Activated CD4-positive, alpha-beta memory T cell treated with anti-CD3 and anti-CD28 coated beads for 36 hours (primary cell): ENCODE results near the gene OR51B4. TPM values are rescaled to one million over a fixed set of nuclear protein-coding genes. Genes with fewer than 3 reads are reported as not detected.

Experiments used
- CTCF ChIA-PET: fragments of 350-600 bp; sonication (Branson Sonifier 250); formaldehyde crosslinking; loops from one replicate; lab custom pipeline; 2021; ENCODE audit warnings: antibody characterized with exemption, inconsistent platforms; lab: Charles Lee
- POLR2A ChIA-PET: fragments of 350-600 bp; sonication (Branson Sonifier 250); formaldehyde crosslinking; loops from one replicate; lab custom pipeline; 2021; ENCODE audit warnings: antibody characterized with exemption; lab: Charles Lee
- DNase-seq: peaks from one replicate; pipeline ENCODE4 v3.0.0-alpha.2; 2020
- H3K27ac Mint-ChIP-seq: one replicate; pipeline ENCODE4 v1.8.0; 2021; ENCODE audit warnings: mixed read lengths
- H3K27me3 Mint-ChIP-seq: one replicate; pipeline ENCODE4 v1.8.0; 2021; ENCODE audit warnings: mixed read lengths
- H3K36me3 Mint-ChIP-seq: one replicate; pipeline ENCODE4 v1.8.0; 2021; ENCODE audit warnings: mixed read lengths
- H3K4me1 Mint-ChIP-seq: one replicate; pipeline ENCODE4 v1.8.0; 2021; ENCODE audit warnings: low read depth, mixed read lengths
- H3K4me3 Mint-ChIP-seq: one replicate; pipeline ENCODE4 v1.8.0; 2021; ENCODE audit warnings: mild to moderate bottlenecking, mixed read lengths
- H3K9me3 Mint-ChIP-seq: one replicate; pipeline ENCODE4 v1.8.0; 2021; ENCODE audit warnings: mixed read lengths
- intact Hi-C: fragments of 100-400 bp; cut with micrococcal nuclease; formaldehyde crosslinking; loops from one replicate; pipeline ENCODE4 v1.15.1; 2023
- total RNA-seq, 2 experiments: library from RNA; stranded (reverse); gene quantifications; one replicate each; pipeline ENCODE4 v1.2.3, GENCODE V29; 2021

The OR51B4 gene
- total RNA-seq, 2 experiments from 2014 or later, result not detected

- Mint-ChIP-seq H3K27ac (no peak overlapping the region), H3K27me3 (no peaks in the 10 kb centered on the region), H3K4me3 (no peak overlapping the region), H3K9me3 (no peaks in the 10 kb centered on the region), H3K36me3 (no peaks in the 10 kb centered on the region), H3K4me1 (no peaks in the 10 kb centered on the region)
- intact Hi-C loops, result no loop called here
- ChIA-PET CTCF (no interaction called here), POLR2A (no interaction called here)
- DNase-seq, result no peak
These were observed 22.2 kb downstream of the OR51B4 start for GRCh38 chr11:5279471-5280090.

GRCh38 chr11:5277807-5278382 is 23.9 kb downstream of the OR51B4 start:
- H3K9me3 Mint-ChIP-seq, result no peaks in the 10 kb centered on the region
- intact Hi-C loops, result no loop called here
- ChIA-PET POLR2A (no interaction called here), CTCF (no interaction called here)
- H3K27ac Mint-ChIP-seq, result no peak overlapping the region
- no peaks in the 10 kb centered on the region for H3K27me3 Mint-ChIP-seq
- H3K4me1 Mint-ChIP-seq, result no peaks in the 10 kb centered on the region
- no peak overlapping the region for H3K4me3 Mint-ChIP-seq
- H3K36me3 Mint-ChIP-seq, result no peaks in the 10 kb centered on the region
- DNase-seq, result no peak

GRCh38 chr11:5276697-5277096 is 25.0 kb downstream of the OR51B4 start:
- Mint-ChIP-seq H3K27me3 (no peaks in the 10 kb centered on the region), H3K9me3 (no peaks in the 10 kb centered on the region), H3K27ac (no peak overlapping the region), H3K4me3 (no peak overlapping the region), H3K4me1 (no peaks in the 10 kb centered on the region), H3K36me3 (no peaks in the 10 kb centered on the region)
- ChIA-PET CTCF (no interaction called here), POLR2A (no interaction called here)
- intact Hi-C loops, result no loop called here
- DNase-seq, result no peak

GRCh38 chr11:5275369-5276110 is 26.2 kb downstream of the OR51B4 start:
- intact Hi-C loops, result no loop called here
- ChIA-PET CTCF (no interaction called here), POLR2A (no interaction called here)
- no peaks in the 10 kb centered on the region for H3K9me3 Mint-ChIP-seq
- no peak for DNase-seq
- H3K4me3 Mint-ChIP-seq, result no peak overlapping the region
- H3K4me1 Mint-ChIP-seq, result no peaks in the 10 kb centered on the region
- H3K27me3 Mint-ChIP-seq, result no peaks in the 10 kb centered on the region
- H3K27ac Mint-ChIP-seq, result no peak overlapping the region
- H3K36me3 Mint-ChIP-seq, result no peaks in the 10 kb centered on the region

GRCh38 chr11:5274395-5274794 is 27.4 kb downstream of the OR51B4 start:
- intact Hi-C loops, result no loop called here
- H3K4me1 Mint-ChIP-seq, result no peaks in the 10 kb centered on the region
- H3K4me3 Mint-ChIP-seq, result no peak overlapping the region
- no peak overlapping the region for H3K27ac Mint-ChIP-seq
- no peak for DNase-seq
- POLR2A ChIA-PET, result no interaction called here
- CTCF ChIA-PET, result no interaction called here
- H3K9me3 Mint-ChIP-seq, result no peaks in the 10 kb centered on the region
- H3K27me3 Mint-ChIP-seq, result no peaks in the 10 kb centered on the region
- no peaks in the 10 kb centered on the region for H3K36me3 Mint-ChIP-seq

GRCh38 chr11:5272395-5273017 is 29.2 kb downstream of the OR51B4 start:
- no peak for DNase-seq
- ChIA-PET POLR2A (no interaction called here), CTCF (no interaction called here)
- no peaks in the 10 kb centered on the region for H3K4me1 Mint-ChIP-seq
- no peak overlapping the region for H3K27ac Mint-ChIP-seq
- H3K9me3 Mint-ChIP-seq, result no peaks in the 10 kb centered on the region
- H3K27me3 Mint-ChIP-seq, result no peaks in the 10 kb centered on the region
- no peaks in the 10 kb centered on the region for H3K36me3 Mint-ChIP-seq
- intact Hi-C loops, result no loop called here
- H3K4me3 Mint-ChIP-seq, result no peak overlapping the region

GRCh38 chr11:5269715-5270147 is 32.0 kb downstream of the OR51B4 start, which contains the start of gene HBE1:
HBE1 (minus strand) TSS chr11:5269945; CDS start chr11:5269890, 55 bp downstream.
- H3K36me3 Mint-ChIP-seq, result no peaks in the 10 kb centered on the region
- intact Hi-C loops, result no loop called here
- H3K9me3 Mint-ChIP-seq, result no peaks in the 10 kb centered on the region
- no peaks in the 10 kb centered on the region for H3K27me3 Mint-ChIP-seq
- no peaks in the 10 kb centered on the region for H3K4me1 Mint-ChIP-seq
- ChIA-PET CTCF (no interaction called here), POLR2A (no interaction called here)
- no peak for DNase-seq
- no peak within 1 kb of the TSS for H3K27ac Mint-ChIP-seq
- no peak within 1 kb of the TSS for H3K4me3 Mint-ChIP-seq

GRCh38 chr11:5267033-5267563 is 34.6 kb downstream of the OR51B4 start:
- intact Hi-C loops, result no loop called here
- POLR2A ChIA-PET, result no interaction called here
- Mint-ChIP-seq H3K36me3 (no peaks in the 10 kb centered on the region), H3K27me3 (no peaks in the 10 kb centered on the region), H3K9me3 (no peaks in the 10 kb centered on the region), H3K4me1 (no peaks in the 10 kb centered on the region), H3K4me3 (no peak overlapping the region), H3K27ac (no peak overlapping the region)
- CTCF ChIA-PET, result interaction anchor here (1.3 kb wide), 1 partner anchor 33 kb away, joined by 3 read pairs; no protein-coding TSS in a partner anchor
- no peak for DNase-seq

- Mint-ChIP-seq H3K4me1 (no peaks in the 10 kb centered on the region), H3K27ac (no peak overlapping the region), H3K4me3 (no peak overlapping the region), H3K36me3 (no peaks in the 10 kb centered on the region), H3K9me3 (no peaks in the 10 kb centered on the region), H3K27me3 (no peaks in the 10 kb centered on the region)
- DNase-seq, result no peak
- intact Hi-C loops, result no loop called here
- ChIA-PET POLR2A (no interaction called here), CTCF (interaction anchor here (1.3 kb wide), 1 partner anchor 34 kb away, joined by 3 read pairs; no protein-coding TSS in a partner anchor)
These were observed 35.1 kb downstream of the OR51B4 start for GRCh38 chr11:5266609-5267008.

GRCh38 chr11:5265832-5266231 is 35.9 kb downstream of the OR51B4 start:
- no peak for DNase-seq
- intact Hi-C loops, result no loop called here
- Mint-ChIP-seq H3K27ac (no peak overlapping the region), H3K9me3 (no peaks in the 10 kb centered on the region), H3K36me3 (no peaks in the 10 kb centered on the region), H3K4me3 (no peak overlapping the region), H3K27me3 (no peaks in the 10 kb centered on the region), H3K4me1 (no peaks in the 10 kb centered on the region)
- ChIA-PET CTCF (no interaction called here), POLR2A (no interaction called here)

GRCh38 chr11:5258543-5259262 is 43.0 kb downstream of the OR51B4 start:
- CTCF ChIA-PET, result no interaction called here
- Mint-ChIP-seq H3K4me1 (no peaks in the 10 kb centered on the region), H3K36me3 (no peaks in the 10 kb centered on the region), H3K4me3 (no peak overlapping the region), H3K27ac (no peak overlapping the region), H3K9me3 (peaks cover 10% of the 10 kb centered on the region), H3K27me3 (peaks cover 1% of the 10 kb centered on the region)
- intact Hi-C loops, result no loop called here
- DNase-seq, result no peak
- POLR2A ChIA-PET, result no interaction called here

- ChIA-PET POLR2A (no interaction called here), CTCF (no interaction called here)
- intact Hi-C loops, result no loop called here
- no peak overlapping the region for H3K27ac Mint-ChIP-seq
- no peaks in the 10 kb centered on the region for H3K4me1 Mint-ChIP-seq
- DNase-seq, result no peak
- peaks cover 1% of the 10 kb centered on the region for H3K27me3 Mint-ChIP-seq
- no peak overlapping the region for H3K4me3 Mint-ChIP-seq
- no peaks in the 10 kb centered on the region for H3K36me3 Mint-ChIP-seq
- peaks cover 10% of the 10 kb centered on the region for H3K9me3 Mint-ChIP-seq
These were observed 44.5 kb downstream of the OR51B4 start for GRCh38 chr11:5257296-5257695.
